ENCODE measurements around the gene COG5. TPM values are rescaled to one million over a fixed set of nuclear protein-coding genes. Genes with fewer than 3 reads are reported as not detected.

The COG5 gene
- total and polyA plus RNA-seq, 2 of the 8 experiments (the other 6 are each of a cell fraction or from before 2014, with no cell fraction given) = 10.5 to 28.1 TPM

DNA sequence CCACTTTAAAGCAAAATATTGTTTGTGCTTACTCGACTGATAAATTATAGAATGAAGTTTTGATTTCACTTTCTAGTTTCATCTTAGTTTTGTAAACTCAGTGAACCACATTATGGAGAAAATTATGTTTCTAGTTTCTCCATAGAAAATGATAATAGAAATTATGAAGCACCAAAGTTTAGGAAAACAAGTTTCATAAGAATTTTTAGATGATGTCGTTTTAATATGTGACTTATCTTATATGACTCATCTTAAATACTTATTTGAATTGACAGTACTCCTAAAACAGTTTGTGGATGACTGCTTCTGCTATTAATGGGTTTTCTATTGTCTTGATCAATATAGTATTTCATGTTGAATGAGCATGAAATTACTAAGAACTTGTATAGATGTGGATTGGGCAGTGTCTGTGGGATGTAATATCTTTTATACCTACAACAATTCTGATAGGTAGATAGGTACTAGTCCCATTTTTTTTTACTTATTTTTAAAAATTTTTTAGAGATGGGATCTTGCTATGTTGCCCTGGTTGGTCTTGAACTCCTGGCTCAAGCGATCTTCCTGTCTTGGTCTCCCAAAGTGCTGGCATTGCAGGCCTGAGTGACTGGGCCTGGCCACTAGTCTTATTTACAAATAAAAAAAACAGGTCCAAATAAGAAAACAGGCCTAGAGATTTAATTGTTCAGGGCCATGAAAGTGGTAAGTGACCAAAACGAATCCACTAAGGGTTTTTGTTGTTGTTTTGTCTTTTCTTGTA is 391.3 kb downstream of the COG5 start:
- Histone ChIP-seq H3K27ac (ENCODE audit: low read depth, low read length) (no peak overlapping the region), H3K23ac (ENCODE audit: insufficient read length) (no peak overlapping the region), H4K8ac (ENCODE audit: extremely low read depth, insufficient read depth, low read length) (no peak overlapping the region), H3K4ac (replicated peaks; ENCODE audit: insufficient read length, low read depth, low read length) (no peak overlapping the region), H3K23me2 (ENCODE audit: low read depth, low read length) (peaks cover 4% of the 10 kb centered on the region), H3K14ac (ENCODE audit: insufficient read length) (no peak overlapping the region), H3K9ac (replicated peaks in 1 of 4; ENCODE audit: extremely low read depth in 1 of 4, low read depth in 3 of 4, low read length in 3 of 4) (no peak overlapping the region), H3K56ac (replicated peaks; ENCODE audit: insufficient read length, low read depth, low read length) (no peak overlapping the region), H3K79me2 (ENCODE audit: control insufficient read depth in 1 of 2, insufficient read depth in 2 of 2, low read length in 2 of 2) (peaks cover 6 to 73% of the 10 kb centered on the region in 2 experiments), H2AK5ac (ENCODE audit: low read depth, low read length) (no peak overlapping the region), H3K4me2 (ENCODE audit: insufficient read depth in 1 of 2, low read depth in 2 of 2, low read length in 2 of 2) (no peak overlapping the region; a peak in 1 of 4 replicates), H2BK120ac (replicated peaks; ENCODE audit: low read depth, low read length) (no peak overlapping the region), H2BK5ac (ENCODE audit: low read depth, low read length) (no peak overlapping the region), H3K79me1 (ENCODE audit: low read depth, low read length) (no peaks in the 10 kb centered on the region), H4K20me1 (replicated peaks in 1 of 2; ENCODE audit: control insufficient read depth in 1 of 2, insufficient read depth in 2 of 2, low read length in 2 of 2) (no peaks in the 10 kb centered on the region), H3K4me1 (replicated peaks in 1 of 4; ENCODE audit: control insufficient read depth in 3 of 4, insufficient read depth in 4 of 4, low read length in 3 of 4) (peaks cover 2 to 8% (median 6%) of the 10 kb centered on the region in 4 experiments; a peak in 4 of 7 replicates), H3K9me3 (ENCODE audit: insufficient read depth in 2 of 2, low read depth in 1 of 2, low read length in 1 of 2) (no peaks in the 10 kb centered on the region), H3K18ac (ENCODE audit: extremely low read depth, low read length) (no peak overlapping the region), H3K27me3 (replicated peaks in 1 of 4; ENCODE audit: control insufficient read depth in 3 of 4, extremely low read depth in 1 of 4, insufficient read depth in 3 of 4, low read length in 3 of 4) (no peaks in the 10 kb centered on the region), H4K91ac (replicated peaks; ENCODE audit: insufficient read length, low read length) (no peak overlapping the region), H2BK15ac (ENCODE audit: low read length) (no peak overlapping the region), H2BK12ac (ENCODE audit: low read depth, low read length) (no peak overlapping the region), H2BK20ac (ENCODE audit: low read length) (no peak overlapping the region), H3K4me3 (ENCODE audit: extremely low read depth in 1 of 4, insufficient read depth in 2 of 4, low read depth in 3 of 4, low read length in 4 of 4) (no peak overlapping the region), H3K36me3 (ENCODE audit: control insufficient read depth in 2 of 4, insufficient read depth in 4 of 4, low read length in 3 of 4) (no peaks in the 10 kb centered on the region; a peak in 1 of 8 replicates), H4K5ac (ENCODE audit: insufficient read length, low read depth, low read length) (no peak overlapping the region), H2AFZ (ENCODE audit: low read length) (no peak overlapping the region)
- 83% methylated on average over 4 of the region's 4 CpGs; no CpG with 5 or more reads in 1 of the 2 experiments for WGBS, 2 experiments (ENCODE audit: extremely low coverage in 1 of 2, insufficient coverage in 1 of 2, insufficient read length in 1 of 2, insufficient replicate concordance in 2 of 2, low coverage in 1 of 2, low lambda C conversion rate in 2 of 2, missing lambda C conversion rate in 1 of 2)
- ChIA-PET CTCF (ENCODE audit: partially characterized antibody) (interaction anchor here (1.0 kb wide), 1 partner anchor 25 kb away, joined by 3 read pairs; no protein-coding TSS in a partner anchor), POLR2A (ENCODE audit: partially characterized antibody) (interaction anchor here (0.6 to 0.8 kb wide), 2 partner anchors 11 to 559 kb away, joined by 3 to 4 read pairs; no protein-coding TSS in a partner anchor)
- DNase-seq (ENCODE audit: low read depth in 1 of 2, low spot score in 2 of 2) (no peak), FAIRE-seq (no peak)
- TF ChIP-seq, protein P1, sequence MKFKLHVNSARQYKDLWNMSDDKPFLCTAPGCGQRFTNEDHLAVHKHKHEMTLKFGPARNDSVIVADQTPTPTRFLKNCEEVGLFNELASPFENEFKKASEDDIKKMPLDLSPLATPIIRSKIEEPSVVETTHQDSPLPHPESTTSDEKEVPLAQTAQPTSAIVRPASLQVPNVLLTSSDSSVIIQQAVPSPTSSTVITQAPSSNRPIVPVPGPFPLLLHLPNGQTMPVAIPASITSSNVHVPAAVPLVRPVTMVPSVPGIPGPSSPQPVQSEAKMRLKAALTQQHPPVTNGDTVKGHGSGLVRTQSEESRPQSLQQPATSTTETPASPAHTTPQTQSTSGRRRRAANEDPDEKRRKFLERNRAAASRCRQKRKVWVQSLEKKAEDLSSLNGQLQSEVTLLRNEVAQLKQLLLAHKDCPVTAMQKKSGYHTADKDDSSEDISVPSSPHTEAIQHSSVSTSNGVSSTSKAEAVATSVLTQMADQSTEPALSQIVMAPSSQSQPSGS (IDR thresholded peaks at IDR 0.05; ENCODE audit: low read length) = no peak
- TF ChIP-seq POLR2A (IDR thresholded peaks at IDR 0.05; ENCODE audit: control extremely low read depth in 1 of 2, low read depth in 2 of 2, low read length in 2 of 2) (no peak), KDM1A (IDR thresholded peaks at IDR 0.05; ENCODE audit: borderline replicate concordance, low read length) (peak; percentile 92), HDAC2 (IDR thresholded peaks at IDR 0.05; ENCODE audit: borderline replicate concordance in 1 of 2, low read depth in 2 of 2, low read length in 2 of 2) (peak in 1 of 2 experiments; percentile 55; a peak in 1 of 4 replicates), RAD21 (IDR thresholded peaks at IDR 0.05 in 1 of 2, conservative IDR thresholded peaks at IDR 0.05 in 1 of 2; ENCODE audit: low read depth in 2 of 2, low read length in 2 of 2) (no peak), RFX5 (IDR thresholded peaks at IDR 0.05; ENCODE audit: borderline replicate concordance, low read depth, low read length) (no peak), PHF8 (conservative IDR thresholded peaks at IDR 0.05; ENCODE audit: low read depth, low read length) (no peak), EZH2 (IDR thresholded peaks at IDR 0.05; ENCODE audit: low read depth, low read length, severe bottlenecking) (no peak), BRCA1 (IDR thresholded peaks at IDR 0.05; ENCODE audit: low read depth, low read length) (no peak)
